Neuronal stem cell (in vitro differentiated cells): ENCODE measurements around the gene TBC1D4.
"Not testable (repeated sequence)": the region's sequence is repeated elsewhere in the genome, so short reads cannot be mapped to it uniquely, and the experiment has no call there.

Experiments
- DNase-seq: peaks from one replicate; pipeline ENCODE4 v3.0.0-alpha.2; 2013; ENCODE audit warnings: low spot score
- H2AFZ ChIP-seq: one replicate; pipeline ENCODE4 v1.6.1; 2013; ENCODE audit warnings: mild to moderate bottlenecking, low read length, inconsistent platforms
- H2AK5ac ChIP-seq: 2 replicates; pipeline ENCODE4 v1.6.1; 2013; ENCODE audit warnings: low read depth, mild to moderate bottlenecking, inconsistent platforms, low read length, moderate library complexity, mixed read lengths
- H2BK120ac ChIP-seq: 2 replicates; pipeline ENCODE4 v1.6.1; 2013; ENCODE audit warnings: low read depth, mild to moderate bottlenecking, inconsistent platforms, low read length, moderate library complexity, mixed read lengths
- H2BK12ac ChIP-seq: one replicate; pipeline ENCODE4 v1.6.1; 2013; ENCODE audit warnings: low read length, inconsistent platforms
- H2BK15ac ChIP-seq: 2 replicates; pipeline ENCODE4 v1.6.1; 2013; ENCODE audit warnings: mild to moderate bottlenecking, low read length, inconsistent platforms, mixed read lengths
- H2BK5ac ChIP-seq: one replicate; pipeline ENCODE4 v1.6.1; 2013; ENCODE audit warnings: inconsistent platforms, mild to moderate bottlenecking, low read length, moderate library complexity
- H3K14ac ChIP-seq: one replicate; pipeline ENCODE4 v1.6.1; 2013; ENCODE audit warnings: low read length, inconsistent platforms
- H3K18ac ChIP-seq: 2 replicates; pipeline ENCODE4 v1.6.1; 2013; ENCODE audit warnings: low read length, inconsistent platforms
- H3K23ac ChIP-seq: 2 replicates; pipeline ENCODE4 v1.6.1; 2013; ENCODE audit warnings: low read depth, mild to moderate bottlenecking, mixed read lengths, low read length, inconsistent platforms; ENCODE audit not compliant: poor library complexity
- H3K27ac ChIP-seq: replicated peaks from 3 replicates; pipeline ENCODE4 v1.5.1; 2013; ENCODE audit warnings: low read length, inconsistent platforms
- H3K27me3 ChIP-seq, 3 experiments: 2 replicates each; pipeline ENCODE4 v1.6.1; 2013; ENCODE audit warnings: low read length in 3 of 3, mild to moderate bottlenecking in 2 of 3, inconsistent platforms in 1 of 3, low read depth in 1 of 3, mixed read lengths in 1 of 3, moderate library complexity in 1 of 3; ENCODE audit not compliant: control insufficient read depth in 3 of 3, insufficient read depth in 3 of 3
- H3K36me3 ChIP-seq, 2 donors: replicated peaks in 1 of 2; 2 replicates each; pipeline ENCODE4 v1.6.1; 2013; ENCODE audit warnings: low read length in 2 of 2; ENCODE audit not compliant: control insufficient read depth in 2 of 2, insufficient read depth in 2 of 2
- H3K4ac ChIP-seq: 2 replicates; pipeline ENCODE4 v1.6.1; 2013; ENCODE audit warnings: inconsistent platforms, mild to moderate bottlenecking, low read length, moderate library complexity
- H3K4me1 ChIP-seq, 2 donors: 1 replicate in 1 of 2; 2 replicates in 1 of 2; pipeline ENCODE4 v1.6.1; 2013; ENCODE audit warnings: low read length in 2 of 2, low read depth in 1 of 2; ENCODE audit not compliant: control insufficient read depth in 2 of 2, insufficient read depth in 1 of 2
- H3K4me2 ChIP-seq: one replicate; pipeline ENCODE4 v1.6.1; 2013; ENCODE audit warnings: mild to moderate bottlenecking, low read length, inconsistent platforms; ENCODE audit not compliant: insufficient read depth, poor library complexity, severe bottlenecking
- H3K4me3 ChIP-seq, 2 donors: 2 replicates each; pipeline ENCODE4 v1.5.1; 2013; ENCODE audit warnings: low read length in 2 of 2, mild to moderate bottlenecking in 2 of 2, inconsistent platforms in 1 of 2, moderate library complexity in 1 of 2
- H3K79me1 ChIP-seq: one replicate; pipeline ENCODE4 v1.6.1; 2013; ENCODE audit warnings: low read depth, mild to moderate bottlenecking, inconsistent platforms, low read length, moderate library complexity
- H3K9ac ChIP-seq: one replicate; pipeline ENCODE4 v1.6.1; 2013; ENCODE audit warnings: mild to moderate bottlenecking, low read depth, low read length, inconsistent platforms; ENCODE audit not compliant: poor library complexity
- H3K9me3 ChIP-seq, 2 donors: replicated peaks in 1 of 2; 2 replicates each; pipeline versions ENCODE3 to v1.6.1; 2013; ENCODE audit warnings: low read length in 2 of 2, mild to moderate bottlenecking in 2 of 2, inconsistent platforms in 1 of 2, low read depth in 1 of 2, mixed read lengths in 1 of 2, moderate library complexity in 1 of 2; ENCODE audit not compliant: control insufficient read depth in 2 of 2, insufficient read depth in 1 of 2
- H4K8ac ChIP-seq: one replicate; pipeline ENCODE4 v1.6.1; 2013; ENCODE audit warnings: low read depth, mild to moderate bottlenecking, inconsistent platforms, low read length, moderate library complexity
- H4K91ac ChIP-seq: one replicate; pipeline ENCODE4 v1.6.1; 2013; ENCODE audit warnings: low read length, low read depth, mild to moderate bottlenecking, inconsistent platforms; ENCODE audit not compliant: poor library complexity
- WGBS, 2 donors: extraction: QIAGEN DNeasy Blood & Tissue Kit; methylation state at CpG; one replicate each; pipeline ENCODE4 v1.1.7; 2013; ENCODE audit warnings: missing lambda C conversion rate in 2 of 2, mixed read lengths in 1 of 2; ENCODE audit not compliant: insufficient read length in 2 of 2, insufficient replicate concordance in 1 of 2; ENCODE audit errors: extremely low coverage in 2 of 2; 5-methylcytosine and 5-hydroxymethylcytosine counted together

TBC1D4 gene

GRCh38 chr13:75250526-75251178 lies 231.3 kb downstream of the TBC1D4 start:
- Histone ChIP-seq H2BK15ac (no peak overlapping the region), H2AFZ (no peak overlapping the region), H3K23ac (no peak overlapping the region), H3K27me3 (no peaks in the 10 kb centered on the region), H2AK5ac (no peak overlapping the region), H3K4me3 (no peak overlapping the region), H4K8ac (no peak overlapping the region), H3K36me3 (no peaks in the 10 kb centered on the region), H4K91ac (no peak overlapping the region), H3K4me1 (no peaks in the 10 kb centered on the region), H2BK12ac (no peak overlapping the region), H3K4me2 (no peak overlapping the region), H3K18ac (no peak overlapping the region), H3K4ac (no peak overlapping the region), H3K27ac (no peak overlapping the region), H3K14ac (no peak overlapping the region), H2BK5ac (no peak overlapping the region), H3K9ac (no peak overlapping the region), H3K9me3 (no peaks in the 10 kb centered on the region), H2BK120ac (no peak overlapping the region), H3K79me1 (no peaks in the 10 kb centered on the region)
- no peak for DNase-seq
- WGBS, 2 donors: no CpG with 5 or more reads among the region's 7 CpGs

GRCh38 chr13:75245578-75245977 lies 236.4 kb downstream of the TBC1D4 start:
- H2AK5ac ChIP-seq, H3K9ac ChIP-seq, H3K18ac ChIP-seq, DNase-seq, H2BK12ac ChIP-seq, H3K4me2 ChIP-seq, H2BK5ac ChIP-seq, H4K91ac ChIP-seq, H3K27me3 ChIP-seq, H2BK15ac ChIP-seq, H3K4me1 ChIP-seq, H3K36me3 ChIP-seq, H3K79me1 ChIP-seq, H2AFZ ChIP-seq, H3K9me3 ChIP-seq, H3K23ac ChIP-seq, H3K14ac ChIP-seq, H3K4me3 ChIP-seq, H4K8ac ChIP-seq, H3K4ac ChIP-seq, H2BK120ac ChIP-seq, H3K27ac ChIP-seq: not testable (repeated sequence)
- 100% methylated on average over 2 of the region's 5 CpGs for WGBS, 2 donors

GRCh38 chr13:75240240-75240639 lies 241.7 kb downstream of the TBC1D4 start:
- not testable (repeated sequence) for H4K91ac ChIP-seq, DNase-seq, H3K4ac ChIP-seq, H2BK5ac ChIP-seq, H2AK5ac ChIP-seq, H3K4me2 ChIP-seq, H3K36me3 ChIP-seq, H3K27me3 ChIP-seq, H3K4me3 ChIP-seq, H2AFZ ChIP-seq, H2BK15ac ChIP-seq, H2BK12ac ChIP-seq, H4K8ac ChIP-seq, H3K4me1 ChIP-seq, H2BK120ac ChIP-seq, H3K9me3 ChIP-seq, H3K14ac ChIP-seq, H3K79me1 ChIP-seq, H3K27ac ChIP-seq, H3K9ac ChIP-seq
- WGBS, 2 donors: no CpG with 5 or more reads among the region's 22 CpGs
- Histone ChIP-seq H3K18ac (peak overlapping the region; percentile 48), H3K23ac (peak overlapping the region; percentile 55)

GRCh38 chr13:75236774-75237173 lies 245.2 kb downstream of the TBC1D4 start:
- Histone ChIP-seq H4K91ac (no peak overlapping the region), H3K4me3 (no peak overlapping the region), H3K4me2 (no peak overlapping the region), H4K8ac (no peak overlapping the region), H2AK5ac (no peak overlapping the region), H3K9ac (no peak overlapping the region), H3K9me3 (no peaks in the 10 kb centered on the region), H3K14ac (no peak overlapping the region), H3K27ac (no peak overlapping the region), H3K4me1 (no peaks in the 10 kb centered on the region), H2AFZ (no peak overlapping the region), H3K79me1 (no peaks in the 10 kb centered on the region), H3K23ac (no peak overlapping the region), H2BK120ac (no peak overlapping the region), H3K36me3 (no peaks in the 10 kb centered on the region), H3K18ac (no peak overlapping the region), H2BK15ac (no peak overlapping the region), H2BK12ac (no peak overlapping the region), H3K27me3 (no peaks in the 10 kb centered on the region), H2BK5ac (no peak overlapping the region), H3K4ac (no peak overlapping the region)
- DNase-seq: no peak
- no CpG with 5 or more reads among the region's 3 CpGs for WGBS, 2 donors
